Activated naive CD8-positive, alpha-beta T cell treated with anti-CD3 and anti-CD28 coated beads, Interleukin-2, amount 50 U/mL, for 16 hours (primary cell): Measurements from ENCODE around the gene NDFIP1.
"Not testable (repeated sequence)": the region's sequence is repeated elsewhere in the genome, so short reads cannot be mapped to it uniquely, and the experiment has no call there.

Experiments
- DNase-seq: peaks from one replicate; pipeline ENCODE4 v3.0.0-alpha.2; 2020; ENCODE audit warnings: low read depth, low spot score

Gene NDFIP1

DNA sequence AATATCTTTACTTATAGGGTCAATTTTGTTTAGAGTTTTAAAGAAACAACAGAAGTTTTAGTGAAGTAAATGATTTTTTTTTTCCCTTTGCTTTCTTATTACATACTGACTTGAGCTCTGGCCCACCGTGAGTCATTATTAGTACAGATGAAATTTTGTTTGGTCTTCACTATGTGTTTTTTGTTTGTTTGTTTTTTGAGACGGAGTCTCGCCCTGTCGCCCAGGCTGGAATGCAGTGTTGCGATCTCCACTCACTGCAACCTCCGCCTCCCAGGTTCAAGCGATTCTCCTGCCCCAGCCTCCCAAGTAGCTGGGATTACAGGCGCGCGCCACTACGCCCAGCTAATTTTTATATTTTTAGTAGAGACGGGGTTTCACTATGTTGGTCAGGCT lies 45.9 kb downstream of the NDFIP1 start:
- DNase-seq: not testable (repeated sequence)

DNA sequence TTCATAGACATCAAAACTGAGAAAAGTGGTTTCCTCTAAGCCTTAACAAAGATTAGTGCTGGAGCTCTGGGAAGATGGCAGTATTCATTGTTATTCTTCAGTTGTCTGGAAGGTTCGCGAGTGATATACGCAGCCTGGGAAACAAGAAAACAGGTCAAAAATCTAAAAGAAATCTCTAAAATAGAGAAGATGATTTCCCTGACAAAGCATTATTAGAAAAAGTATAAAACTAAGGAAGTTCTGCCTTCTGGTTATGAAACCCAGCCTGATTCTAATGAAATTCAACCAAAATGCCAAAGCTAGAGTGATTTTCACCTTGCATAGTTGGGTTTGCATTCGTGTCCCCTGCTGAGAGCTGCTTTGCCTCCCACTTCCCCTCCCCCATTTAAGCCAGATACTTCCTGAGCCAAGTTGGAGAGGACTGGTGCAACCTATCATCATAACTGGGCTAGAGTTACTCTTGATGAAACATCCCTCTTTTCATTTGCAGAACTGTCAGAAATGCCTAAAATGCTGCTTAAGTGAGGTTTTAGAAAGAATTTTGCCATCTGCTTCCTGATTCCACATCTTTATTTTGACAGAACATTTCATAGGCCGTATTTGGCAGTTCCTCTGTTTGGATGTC lies 48.4 kb downstream of the NDFIP1 start:
- no peak for DNase-seq

DNA sequence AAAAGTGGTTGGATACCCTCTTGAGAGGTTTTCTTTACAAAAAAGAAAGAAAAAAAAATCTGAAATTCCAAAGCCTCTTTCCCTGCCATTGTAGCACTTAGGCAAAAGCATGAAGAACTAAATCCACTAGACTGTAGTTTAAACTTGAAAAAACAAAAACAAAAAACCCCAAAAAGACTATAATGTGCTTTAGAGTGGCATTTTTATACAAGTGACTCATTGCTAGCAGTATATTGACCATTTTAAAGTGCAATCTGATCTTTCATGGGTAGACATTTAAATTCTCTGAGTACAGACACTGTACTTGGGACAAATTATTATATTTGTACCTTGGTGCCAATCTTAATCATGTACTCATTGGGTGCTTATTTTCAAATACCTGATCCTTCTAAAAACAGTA lies 50.8 kb downstream of the NDFIP1 start:
- DNase-seq: no peak

DNA sequence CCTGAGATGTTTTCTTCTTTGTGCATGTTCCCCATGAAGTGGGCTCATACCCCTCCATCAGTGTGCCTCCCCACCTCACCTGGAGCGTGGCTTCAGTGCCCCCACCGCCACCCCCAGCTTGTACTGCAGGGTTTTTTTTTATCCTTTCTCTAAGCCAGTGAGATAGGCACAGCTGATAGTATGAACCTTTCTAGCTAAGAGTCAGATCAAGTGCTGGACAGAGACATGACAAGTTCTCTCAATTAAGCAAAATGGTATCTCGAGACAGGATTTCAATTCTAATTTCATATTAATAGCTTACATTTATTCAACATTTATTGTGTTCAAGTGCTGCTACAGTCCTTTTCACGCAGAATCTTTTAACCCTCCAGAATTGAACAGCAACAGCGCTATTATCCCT lies 55.7 kb downstream of the NDFIP1 start:
- no peak for DNase-seq

DNA sequence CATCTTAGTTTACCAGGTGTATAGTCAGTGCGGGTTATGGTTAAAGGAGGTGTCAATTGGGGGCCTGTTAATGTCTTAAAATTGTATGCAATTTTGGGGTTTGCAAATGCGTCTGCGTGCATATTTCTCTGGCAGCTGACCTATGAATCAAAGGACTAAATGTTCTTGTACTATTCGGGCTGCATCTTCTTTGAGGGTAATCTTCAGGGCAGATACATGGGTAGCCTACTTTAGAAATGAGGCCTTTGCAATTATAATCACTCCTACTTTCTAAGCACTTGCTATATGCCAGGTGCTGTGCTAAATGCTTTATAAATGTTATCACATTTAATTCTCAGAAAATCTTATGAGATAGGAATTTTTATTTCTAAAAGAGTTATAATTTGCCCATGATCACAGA lies 58.2 kb downstream of the NDFIP1 start:
- no peak for DNase-seq

DNA sequence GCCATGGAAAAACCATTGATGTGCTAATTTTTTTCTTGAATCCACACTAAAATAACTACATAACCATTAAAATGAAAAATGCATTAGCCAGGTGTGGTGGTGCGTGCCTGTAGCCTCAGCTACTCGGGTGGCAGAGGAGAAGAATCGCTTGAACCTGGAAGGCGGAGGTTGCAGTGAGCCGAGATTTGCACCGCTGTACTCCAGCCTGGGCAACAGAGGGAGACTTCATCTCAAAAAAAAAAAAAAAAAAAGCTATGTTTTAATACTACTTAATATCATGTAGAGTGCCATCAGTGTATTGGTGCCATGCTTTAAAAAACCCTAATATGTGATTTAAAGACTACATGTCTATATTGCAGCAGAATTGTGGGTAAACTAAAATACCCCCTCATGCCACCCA lies 58.9 kb downstream of the NDFIP1 start:
- no peak for DNase-seq

DNA sequence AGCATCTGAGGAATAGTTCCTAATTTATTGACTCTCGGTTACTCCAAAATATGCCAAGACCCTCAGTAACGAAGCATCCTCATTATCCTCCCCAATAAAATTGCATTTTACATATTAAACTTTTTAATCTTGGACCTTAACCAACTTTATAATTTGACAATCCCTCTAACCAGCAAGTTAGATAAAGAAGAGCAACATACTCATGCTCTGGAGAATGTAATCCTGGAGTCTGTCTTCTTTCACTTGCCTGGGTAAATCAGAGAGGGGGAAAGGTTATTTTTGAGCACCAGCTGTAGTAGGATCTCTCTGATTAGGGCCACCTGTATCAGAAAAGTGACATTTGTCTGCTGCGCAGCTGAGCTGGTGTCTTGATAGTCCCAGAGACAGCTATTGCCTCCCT lies 59.8 kb downstream of the NDFIP1 start:
- no peak for DNase-seq

DNA sequence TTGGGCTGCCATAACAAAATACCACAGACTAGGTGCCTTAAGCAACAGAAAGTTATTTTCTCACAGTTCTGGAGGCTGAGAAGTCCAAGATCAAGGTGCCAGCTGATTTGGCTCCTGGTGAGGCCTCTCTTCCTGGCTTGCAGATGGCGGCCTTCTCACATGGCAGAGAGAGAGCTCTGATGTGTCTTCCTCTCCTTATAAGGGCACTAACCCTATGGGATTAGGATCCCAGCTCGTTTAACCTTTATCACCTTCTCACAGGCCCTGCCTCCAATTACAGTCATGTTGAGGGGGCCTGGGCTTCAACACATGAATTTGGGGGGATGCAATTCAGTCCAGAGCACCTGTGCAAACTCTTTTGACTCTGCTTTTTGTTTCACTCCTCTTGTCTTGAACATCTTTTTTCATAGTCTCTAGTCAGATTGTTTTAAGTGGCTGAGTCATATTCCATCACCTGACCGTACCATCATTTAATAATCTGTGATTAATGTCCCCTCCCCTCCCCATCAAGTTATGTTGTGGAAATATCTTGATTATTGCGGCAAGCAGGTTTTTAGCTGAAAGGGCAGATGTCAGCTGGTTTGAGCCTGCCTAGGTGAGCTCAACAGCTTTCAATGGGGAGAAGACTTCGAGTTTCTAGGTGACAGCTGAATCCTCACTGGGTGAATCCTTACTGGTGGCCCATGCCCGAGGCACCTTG lies 61.8 kb downstream of the NDFIP1 start:
- DNase-seq: no peak

DNA sequence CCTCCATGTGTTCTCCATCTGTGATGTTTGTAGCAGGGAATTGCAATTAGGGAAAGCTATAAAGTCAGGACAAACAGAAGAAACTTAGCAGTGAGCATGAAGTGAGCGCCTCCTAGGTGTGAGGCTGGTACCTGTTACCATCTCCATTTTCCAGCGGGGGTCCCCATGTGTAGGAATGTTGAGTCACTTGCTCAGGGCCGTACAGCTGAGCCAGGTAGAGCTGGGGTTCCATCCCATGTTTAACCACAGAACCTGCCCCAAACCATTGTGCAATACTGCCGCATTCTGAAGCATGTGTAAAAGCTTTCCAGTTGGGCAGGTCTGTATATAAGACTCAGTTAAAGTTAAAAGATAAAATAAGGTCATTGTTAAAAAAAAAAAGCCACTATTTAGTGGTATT lies 62.7 kb downstream of the NDFIP1 start:
- no peak for DNase-seq

DNA sequence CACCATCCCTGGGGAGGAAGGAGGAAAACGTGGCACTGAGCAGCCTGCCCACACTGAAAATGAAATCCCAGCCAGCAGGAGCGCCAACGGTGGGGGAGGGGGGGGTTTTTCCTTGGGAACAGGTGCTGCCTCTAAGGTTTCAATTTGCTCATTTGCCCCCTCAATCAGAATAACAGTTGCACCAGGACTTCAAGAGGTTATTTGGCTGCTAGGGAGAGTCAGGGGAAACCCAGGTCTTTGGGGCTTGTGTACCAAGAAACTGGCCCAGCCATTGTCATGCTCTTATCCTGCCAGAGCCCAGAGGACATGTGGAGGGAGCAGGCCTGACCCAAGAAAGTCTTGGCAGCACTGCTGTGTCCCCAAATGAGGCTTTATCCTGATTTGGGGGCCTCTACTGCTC lies 66.5 kb downstream of the NDFIP1 start:
- DNase-seq: no peak

DNA sequence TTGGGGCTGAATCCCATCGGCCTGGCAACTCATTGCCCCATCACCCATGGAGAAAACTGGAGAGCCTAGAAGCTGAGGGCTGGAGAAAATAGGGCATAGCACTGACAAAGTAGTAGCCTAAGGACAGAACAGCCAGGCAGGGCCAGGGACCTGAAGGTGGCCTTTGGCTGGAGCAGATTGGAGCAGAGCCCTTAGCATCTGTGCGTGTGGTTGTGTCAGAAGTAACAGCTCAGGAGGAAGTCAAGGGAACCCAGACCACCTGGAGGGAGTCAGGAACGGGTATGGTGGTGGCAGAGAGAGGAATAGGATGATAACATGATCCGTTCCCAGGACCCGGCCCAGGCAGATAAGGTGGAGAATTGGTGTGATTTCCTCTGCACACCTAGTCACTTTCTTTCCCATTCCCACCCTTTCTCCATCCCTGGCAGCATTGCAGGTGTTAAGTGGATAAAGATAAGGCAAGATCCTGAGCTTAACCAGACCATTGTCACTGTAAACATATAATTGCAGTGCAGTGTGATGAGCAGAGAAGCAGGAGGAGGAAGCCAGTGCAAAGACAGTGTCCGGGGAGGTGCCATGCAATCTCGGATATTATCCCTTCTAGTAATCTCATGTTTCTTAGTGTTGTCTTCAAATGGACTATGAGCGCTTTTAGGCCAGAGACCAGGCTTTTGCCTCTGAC lies 67.0 kb downstream of the NDFIP1 start:
- DNase-seq: no peak

DNA sequence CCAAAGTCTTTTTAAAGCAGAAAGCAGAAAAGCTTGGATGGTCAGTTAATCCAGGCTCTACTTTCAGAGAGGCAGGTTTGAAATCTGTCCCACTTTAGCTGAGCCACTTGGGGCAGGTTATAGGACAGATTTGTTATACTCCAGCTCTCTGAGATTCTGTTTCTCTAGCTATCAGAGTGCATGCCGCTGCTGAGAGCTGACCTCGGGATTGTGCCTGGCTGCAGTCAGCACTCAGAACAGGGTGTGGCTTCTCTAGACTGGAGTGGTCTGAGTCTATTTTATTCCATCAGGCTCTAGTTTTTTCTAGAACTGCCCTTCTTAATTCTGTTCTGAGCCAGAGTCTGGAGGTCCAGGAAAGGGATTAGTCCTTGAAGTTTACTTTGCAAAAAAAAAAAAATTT lies 67.7 kb downstream of the NDFIP1 start:
- no peak for DNase-seq

DNA sequence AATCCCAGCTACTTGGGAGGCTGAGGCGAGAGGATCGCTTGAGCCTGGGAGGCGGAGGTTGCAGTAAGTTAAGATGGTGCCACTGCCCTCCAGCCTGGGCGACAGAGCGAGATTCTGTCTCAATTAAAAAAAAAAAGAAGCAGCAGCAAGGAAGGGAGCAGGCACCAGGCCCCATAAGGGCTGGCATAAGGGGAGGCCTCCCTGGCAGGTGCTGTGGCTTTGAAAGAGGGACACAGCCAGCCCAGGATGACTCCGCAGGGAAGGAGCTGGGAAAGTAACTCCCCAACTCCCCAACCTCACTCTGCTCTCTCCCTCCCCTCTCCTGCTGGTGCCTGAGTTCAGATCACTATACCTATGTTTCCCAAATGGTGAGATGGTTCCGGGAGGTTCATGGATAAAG lies 70.1 kb downstream of the NDFIP1 start:
- DNase-seq: no peak

DNA sequence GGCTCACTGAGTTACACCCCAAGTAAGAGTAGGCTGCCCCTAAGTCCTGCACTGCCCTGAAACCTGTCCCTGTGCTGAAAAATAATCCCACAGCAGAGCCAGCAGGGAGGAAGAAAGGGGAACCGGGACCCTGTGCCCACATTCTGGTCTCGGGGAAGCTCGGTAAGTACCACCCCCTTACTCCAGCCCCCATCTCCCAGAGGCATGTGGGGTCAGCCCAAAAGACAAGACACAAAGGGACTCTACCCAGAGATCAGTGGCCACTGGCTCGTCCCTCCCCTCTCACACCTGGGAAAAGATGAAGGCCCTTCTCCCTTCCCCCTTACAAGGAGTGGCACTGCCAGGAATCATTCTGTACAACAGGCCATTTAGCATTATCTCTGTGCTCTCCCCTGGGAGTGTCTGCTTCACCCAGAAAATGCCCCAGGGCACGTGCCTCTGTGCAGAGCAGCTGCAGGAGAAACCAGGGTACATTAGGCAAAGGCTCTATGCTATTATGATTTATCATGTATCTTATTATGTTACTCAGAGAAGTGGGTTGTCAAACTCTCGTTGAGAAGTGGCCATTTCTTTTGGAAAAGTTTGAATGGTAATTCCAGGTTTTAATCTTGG lies 71.3 kb downstream of the NDFIP1 start:
- DNase-seq: no peak

DNA sequence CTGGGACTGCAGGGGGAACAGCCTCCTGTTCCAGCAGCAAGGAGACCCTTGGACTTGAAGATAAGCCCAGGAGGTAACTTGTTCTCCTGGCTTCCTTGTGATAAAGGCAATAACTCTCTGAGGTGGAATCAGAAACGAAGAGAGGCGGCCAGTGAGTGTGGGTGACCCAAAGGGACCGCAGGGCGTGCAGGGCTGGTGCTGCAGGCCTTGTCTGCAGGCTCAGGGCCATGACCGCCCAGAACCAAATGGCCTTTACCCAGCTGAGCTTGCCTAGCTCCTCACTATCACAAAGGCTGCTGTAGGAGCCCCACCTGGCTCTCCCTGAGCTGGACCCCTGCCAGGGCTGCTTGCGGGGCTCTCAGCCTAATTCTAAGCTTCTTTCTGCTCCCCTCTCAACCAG lies 72.5 kb downstream of the NDFIP1 start:
- no peak for DNase-seq

DNA sequence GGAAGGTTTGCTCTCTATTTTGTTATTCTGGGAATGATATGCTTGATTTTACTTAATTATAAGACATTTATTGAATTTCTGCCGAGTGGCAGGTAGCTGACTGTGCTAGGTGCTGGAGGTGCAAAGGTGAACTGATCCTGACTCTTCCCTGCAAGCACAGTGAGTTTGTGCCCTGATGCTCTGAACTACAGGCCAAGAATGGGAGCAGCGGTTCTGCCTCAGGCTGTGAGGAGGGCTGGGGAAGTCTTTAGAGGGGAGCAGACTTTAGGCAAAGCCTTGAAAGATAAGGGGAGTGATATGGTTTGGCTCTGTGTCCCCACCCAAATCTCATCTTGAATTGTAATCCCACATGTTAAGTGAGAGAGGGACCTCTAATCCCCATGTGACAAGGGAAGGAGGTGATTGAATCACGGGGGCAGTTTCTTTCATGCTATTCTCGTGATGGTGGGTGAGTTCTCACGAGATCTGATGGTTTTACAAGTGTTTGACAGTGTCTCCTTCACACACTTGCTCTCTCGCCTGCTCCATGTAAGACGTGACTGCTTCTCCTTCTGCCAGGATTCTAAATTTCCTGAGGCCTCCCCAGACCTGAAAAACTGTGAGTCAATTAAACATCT lies 73.1 kb downstream of the NDFIP1 start:
- no peak for DNase-seq

DNA sequence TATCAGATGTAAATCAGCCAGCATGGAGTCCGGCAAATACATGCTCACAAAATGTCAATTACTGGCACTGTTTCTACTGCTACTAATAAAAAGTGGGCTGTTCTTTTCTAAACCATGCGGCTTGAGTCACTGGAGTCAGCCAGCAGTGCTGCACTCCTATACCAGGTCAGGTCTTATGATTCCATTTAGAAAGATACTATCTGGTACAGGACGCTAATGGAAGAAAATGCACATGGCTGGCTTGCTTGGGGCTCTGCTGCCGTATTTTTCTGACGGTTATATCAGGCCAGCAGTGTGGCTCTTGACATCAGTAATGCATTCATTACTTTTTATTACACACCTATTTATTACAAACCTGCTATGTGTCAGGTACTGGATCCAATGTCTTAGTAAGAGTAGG lies 74.3 kb downstream of the NDFIP1 start:
- DNase-seq: no peak

DNA sequence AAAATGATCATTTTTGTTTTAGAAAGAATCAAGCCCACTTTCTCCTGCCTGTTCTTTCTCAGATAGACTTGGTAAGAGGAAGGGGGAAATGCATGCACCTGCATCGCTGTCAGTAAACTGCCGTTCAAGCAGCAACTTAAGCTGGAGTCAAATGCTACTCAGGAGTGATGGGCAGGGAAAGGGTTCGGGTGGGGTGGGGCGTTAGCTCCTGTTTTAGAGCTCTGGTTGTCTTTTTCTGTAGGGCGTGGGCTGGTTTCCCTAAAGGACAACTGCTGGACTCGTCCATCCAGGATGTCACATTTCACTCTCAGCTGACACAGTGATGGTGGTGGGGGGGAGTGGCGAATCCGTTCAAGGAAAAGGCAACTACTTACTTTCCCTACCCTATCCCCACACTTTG lies 75.0 kb downstream of the NDFIP1 start:
- no peak for DNase-seq

DNA sequence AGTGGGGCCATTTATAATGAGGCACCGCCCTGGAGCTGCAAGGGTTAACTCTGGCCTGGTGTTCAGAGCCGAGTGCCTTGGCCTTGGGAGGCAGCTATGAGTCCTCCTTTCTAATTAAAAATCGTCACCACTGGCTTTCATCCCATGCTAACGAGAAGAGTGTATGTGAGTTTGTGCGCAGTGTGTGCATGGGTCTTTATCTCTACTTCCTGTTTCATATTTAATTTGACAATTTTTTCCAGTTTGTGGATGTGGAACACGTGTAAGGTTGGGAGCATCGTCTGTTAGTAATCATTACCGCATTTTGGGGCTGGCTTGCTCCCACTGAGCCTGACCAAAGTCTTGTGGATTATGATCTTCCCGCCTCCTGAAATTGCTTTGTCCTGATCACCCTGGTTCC lies 76.4 kb downstream of the NDFIP1 start:
- DNase-seq: no peak

DNA sequence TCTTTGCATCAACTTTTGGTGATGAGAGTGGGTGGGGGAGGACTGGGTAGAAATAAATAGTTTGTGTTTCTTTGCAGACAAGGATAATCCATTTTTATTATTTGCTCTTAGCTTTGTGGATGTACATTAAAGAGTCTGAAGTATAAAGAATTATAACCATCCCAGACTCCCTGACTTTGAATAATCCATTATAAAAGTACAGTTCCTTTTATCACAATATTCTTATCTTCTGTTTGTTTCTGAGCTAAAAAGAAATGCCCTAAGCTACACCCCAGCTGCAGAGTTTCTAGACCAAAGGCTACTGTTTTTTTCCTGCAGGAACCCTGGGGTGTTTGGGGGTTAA lies 77.9 kb downstream of the NDFIP1 start:
- DNase-seq: no peak

DNA sequence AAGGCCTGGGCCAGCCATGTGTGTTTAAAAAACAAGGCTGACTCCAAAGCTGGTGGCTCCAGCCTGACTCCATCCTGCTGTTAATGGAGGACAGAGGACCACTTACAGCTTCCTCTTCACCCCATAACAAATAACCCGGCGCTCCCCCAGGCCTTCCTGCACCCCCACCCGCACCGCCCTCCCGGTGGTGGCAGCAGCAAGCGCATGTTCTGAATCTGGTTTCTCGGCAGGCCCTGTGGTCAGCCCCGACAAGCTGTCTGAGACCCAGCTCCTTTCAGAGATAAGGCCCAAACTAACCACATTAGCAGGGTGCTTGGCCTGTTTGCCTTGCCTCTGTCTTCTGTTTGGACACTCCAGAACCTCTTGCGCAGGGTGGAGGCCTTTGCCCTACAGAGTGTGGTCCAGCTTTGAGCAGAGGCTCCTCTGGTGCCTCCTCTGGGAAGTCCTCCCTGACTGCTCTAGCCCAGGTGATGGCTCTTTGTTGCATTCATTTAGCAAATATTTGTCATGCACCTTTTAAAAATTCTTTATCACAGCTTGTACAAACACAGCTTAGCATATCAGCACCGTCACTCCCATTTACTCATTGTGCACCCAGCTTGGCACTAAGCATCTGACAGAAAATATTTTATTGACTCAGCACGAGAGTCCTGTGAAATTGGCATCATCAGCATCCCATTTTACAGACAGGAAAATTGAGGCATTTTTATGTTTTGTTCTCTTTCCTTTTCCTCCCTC lies 78.4 kb downstream of the NDFIP1 start:
- DNase-seq: no peak

DNA sequence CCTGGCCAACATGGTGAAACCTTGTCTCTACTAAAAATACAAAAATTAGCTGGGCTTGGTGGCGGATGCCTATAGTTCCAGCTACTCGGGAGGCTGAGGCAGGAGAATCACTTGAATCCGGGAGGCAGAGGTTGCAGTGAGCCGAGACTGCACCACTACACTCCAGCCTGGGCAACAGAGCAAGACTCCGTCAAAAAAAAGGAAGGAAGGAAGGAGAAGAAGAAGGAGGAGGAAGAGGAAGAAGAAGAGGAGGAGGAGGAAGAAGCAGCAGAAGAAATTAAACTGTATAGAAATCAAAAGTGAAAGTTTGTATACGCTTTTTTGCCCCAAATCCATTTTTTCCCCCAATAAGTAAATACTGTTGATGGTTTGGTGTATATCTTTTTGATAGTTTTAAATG lies 80.1 kb downstream of the NDFIP1 start:
- DNase-seq: not testable (repeated sequence)
